Fibroblast of peridontal ligament (primary cell): ENCODE results near the gene CAMSAP1.
A peak's percentile ranks its signal among the peaks of the same experiment; 100 is the strongest.
"Not testable (repeated sequence)": the region's sequence is repeated elsewhere in the genome, so short reads cannot be mapped to it uniquely, and the experiment has no call there.

Experiments
- DNase-seq: peaks from one replicate; pipeline ENCODE4 v3.0.0-alpha.2; 2010; ENCODE audit errors: extremely low read depth

Gene CAMSAP1, protein sequence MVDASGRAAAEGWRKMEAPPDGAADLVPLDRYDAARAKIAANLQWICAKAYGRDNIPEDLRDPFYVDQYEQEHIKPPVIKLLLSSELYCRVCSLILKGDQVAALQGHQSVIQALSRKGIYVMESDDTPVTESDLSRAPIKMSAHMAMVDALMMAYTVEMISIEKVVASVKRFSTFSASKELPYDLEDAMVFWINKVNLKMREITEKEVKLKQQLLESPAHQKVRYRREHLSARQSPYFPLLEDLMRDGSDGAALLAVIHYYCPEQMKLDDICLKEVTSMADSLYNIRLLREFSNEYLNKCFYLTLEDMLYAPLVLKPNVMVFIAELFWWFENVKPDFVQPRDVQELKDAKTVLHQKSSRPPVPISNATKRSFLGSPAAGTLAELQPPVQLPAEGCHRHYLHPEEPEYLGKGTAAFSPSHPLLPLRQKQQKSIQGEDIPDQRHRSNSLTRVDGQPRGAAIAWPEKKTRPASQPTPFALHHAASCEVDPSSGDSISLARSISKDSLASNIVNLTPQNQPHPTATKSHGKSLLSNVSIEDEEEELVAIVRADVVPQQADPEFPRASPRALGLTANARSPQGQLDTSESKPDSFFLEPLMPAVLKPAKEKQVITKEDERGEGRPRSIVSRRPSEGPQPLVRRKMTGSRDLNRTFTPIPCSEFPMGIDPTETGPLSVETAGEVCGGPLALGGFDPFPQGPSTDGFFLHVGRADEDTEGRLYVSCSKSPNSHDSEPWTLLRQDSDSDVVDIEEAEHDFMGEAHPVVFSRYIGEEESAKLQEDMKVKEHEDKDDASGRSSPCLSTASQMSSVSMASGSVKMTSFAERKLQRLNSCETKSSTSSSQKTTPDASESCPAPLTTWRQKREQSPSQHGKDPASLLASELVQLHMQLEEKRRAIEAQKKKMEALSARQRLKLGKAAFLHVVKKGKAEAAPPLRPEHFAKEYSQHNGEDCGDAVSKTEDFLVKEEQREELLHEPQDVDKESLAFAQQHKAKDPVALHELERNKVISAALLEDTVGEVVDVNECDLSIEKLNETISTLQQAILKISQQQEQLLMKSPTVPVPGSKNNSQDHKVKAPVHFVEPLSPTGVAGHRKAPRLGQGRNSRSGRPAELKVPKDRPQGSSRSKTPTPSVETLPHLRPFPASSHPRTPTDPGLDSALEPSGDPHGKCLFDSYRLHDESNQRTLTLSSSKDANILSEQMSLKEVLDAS (N-terminal part only)

DNA sequence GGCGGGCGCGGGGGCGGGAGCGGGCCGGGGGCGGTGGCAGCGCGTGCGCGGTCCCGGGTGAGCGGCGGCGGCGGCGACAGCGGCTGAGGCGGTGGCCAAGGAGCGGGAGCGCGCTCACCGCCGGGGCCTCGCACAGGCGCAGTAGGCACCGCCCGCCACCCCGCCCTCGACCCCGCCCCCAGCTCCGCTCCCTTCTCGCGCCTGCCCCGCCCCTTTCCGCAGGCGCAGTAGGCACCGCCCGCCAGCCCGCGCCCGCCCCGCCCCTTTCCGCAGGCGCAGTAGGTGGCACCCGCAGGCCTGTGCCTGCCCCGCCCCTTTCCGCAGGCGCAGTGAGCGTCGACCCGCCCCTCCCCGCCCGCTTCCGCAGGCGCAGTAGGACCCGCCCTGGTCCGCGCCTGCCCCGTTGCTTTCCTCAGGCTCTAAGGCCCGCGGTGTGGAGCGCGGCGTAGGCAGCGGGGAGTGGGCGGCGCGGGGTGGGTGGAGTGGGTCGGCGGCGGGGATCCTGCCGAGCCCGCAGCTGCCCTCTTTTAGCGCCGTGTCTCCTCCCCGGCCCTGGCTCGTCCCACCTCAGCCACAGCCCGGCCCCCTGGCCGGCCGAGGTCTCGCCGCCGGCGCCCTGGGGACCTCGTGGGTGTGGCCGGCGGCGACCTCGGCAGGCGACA, at the start of gene CAMSAP1:
CAMSAP1 (minus strand) TSS at position 116 of the 662 bp plus-strand sequence. CDS start 387 bp downstream, outside the sequence.
- DNase-seq: peak; percentile 85

DNA sequence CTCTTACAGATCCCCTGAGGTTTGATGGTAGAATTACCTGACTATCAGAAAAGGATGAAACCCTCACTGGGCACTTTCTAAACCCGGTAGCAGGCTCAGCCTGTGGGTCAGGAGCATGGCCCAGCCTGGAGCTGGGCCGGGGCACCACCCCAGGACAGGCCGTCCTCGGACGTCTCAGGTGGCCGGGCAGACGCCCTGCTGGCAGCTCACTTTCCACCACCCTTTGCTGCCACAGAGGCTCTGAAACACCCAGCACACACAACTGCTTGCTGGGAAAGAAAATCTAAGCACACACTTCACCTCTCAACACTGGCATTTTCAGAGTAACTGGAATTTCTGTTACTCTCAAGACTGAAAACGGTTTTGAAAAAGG, 49.4 kb upstream of the CAMSAP1 start:
- DNase-seq: no peak

DNA sequence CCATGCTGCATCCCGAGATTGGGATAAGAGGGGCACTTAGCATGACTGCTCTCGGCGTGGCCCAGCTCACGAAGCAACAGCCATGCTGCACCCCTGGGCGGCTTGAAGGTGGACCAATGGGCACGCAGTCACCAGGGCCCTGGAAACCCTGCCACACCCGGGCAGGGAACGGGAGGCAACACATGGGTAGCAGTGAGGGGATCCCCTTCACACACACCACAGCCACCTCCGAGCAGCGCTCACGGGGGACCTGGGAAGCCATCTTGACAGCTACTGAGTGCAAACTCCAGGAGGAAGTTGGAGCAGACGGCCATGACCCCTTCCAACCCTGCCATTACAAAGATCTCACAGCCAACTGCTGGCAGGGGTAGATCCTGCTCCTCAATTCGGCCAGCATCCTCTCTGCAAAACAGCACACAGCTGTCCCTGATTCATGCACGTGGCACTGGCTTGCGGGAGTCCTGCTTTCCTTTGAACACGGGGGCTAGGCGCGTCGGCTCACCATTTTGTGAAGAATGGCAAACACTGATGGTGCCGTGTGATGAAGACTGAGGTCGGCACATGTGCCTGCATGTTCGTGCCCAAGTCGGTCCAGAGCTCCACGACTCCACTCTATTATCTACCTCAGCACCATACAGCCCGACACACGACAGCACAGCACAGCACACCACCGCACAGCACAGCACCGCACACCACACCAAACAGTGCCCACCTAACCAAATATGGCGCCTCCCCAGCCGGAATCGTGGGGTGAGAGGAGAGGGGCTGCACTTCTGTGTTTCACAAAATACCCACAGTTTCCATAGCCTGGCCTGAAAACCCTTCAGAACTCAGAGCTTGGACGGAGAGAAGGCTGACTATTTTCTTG, 48.8 kb upstream of the CAMSAP1 start:
- no peak for DNase-seq

DNA sequence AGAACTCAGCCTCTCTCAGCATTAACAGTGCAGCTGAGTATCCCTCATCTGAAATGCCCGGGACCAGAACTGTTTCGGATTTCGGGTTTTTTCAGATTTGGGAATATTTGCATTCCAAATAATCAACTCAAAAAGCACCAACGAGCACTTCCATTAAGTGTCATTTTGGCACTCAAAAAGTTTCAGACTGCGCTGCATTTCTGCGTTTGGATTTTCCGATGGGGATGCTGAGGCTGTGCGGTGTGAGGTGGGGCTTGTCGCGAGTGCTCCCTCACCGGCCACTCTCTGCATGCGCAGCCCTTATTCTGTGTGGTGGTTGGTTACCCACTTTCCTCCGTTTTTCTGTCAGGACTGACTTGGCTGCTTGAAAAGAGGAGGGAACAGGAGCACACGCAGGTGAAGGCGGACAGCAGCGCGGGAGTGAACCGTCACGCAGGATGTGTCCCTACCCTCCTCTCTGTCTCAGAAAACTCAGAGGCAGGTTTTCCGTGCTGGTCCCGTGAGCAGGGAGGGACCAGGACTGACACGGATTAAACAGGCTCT, 45.4 kb upstream of the CAMSAP1 start:
- DNase-seq: no peak

DNA sequence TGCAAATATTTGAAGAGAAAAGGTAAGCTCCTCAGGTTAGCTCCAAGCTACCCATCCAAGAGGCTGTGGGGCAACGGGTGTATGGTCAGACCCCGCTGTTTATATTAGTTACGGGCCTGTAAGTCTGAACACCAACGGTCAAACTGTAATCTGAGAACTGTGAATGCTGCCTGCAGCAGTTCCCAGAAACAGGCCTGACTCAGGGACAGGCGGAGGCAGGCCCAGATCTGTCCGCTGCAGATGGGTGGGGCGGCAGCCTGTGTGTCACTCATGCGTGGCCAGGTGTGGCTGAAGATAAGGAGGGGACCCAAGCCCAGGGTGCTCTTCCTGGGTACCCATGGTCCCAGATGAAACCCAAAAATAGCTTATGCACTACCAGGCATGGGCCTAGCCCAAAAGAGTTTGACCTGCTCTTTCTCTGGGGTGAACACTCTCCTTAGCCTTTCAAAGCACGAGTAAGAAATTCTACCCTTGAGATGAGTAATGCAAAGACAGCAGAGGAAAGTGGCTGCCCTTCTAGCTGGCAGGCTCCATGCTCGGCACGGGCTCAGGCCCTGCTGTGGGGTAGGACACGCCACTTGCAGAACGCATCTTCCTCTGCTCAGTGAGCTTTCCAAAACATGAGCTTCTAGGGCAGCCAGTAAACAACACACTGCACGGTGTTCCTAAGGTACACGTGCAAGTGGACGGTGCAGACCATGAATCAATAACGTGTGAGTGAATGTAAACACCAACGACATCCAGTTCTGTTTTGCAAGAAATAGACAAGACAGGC, 44.7 kb upstream of the CAMSAP1 start:
- no peak for DNase-seq

DNA sequence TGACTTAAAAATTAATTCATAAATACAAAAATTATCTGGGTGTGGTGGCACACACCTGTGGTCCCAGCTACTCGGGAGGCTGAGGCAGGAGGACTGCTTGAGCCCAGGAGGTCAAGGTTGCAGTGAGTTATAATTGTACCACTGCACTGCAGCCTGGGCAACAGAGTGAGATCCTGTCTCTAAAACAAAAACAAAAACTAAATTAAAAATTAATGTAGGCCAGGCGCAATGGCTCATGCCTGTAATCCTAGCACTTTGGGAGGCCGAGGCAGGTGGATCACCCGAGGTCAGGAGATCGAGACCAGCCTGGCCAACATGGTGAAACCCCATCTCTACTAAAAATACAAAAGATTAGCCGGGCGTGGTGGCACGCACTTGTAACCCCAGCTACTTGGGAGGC, 44.0 kb upstream of the CAMSAP1 start:
- not testable (repeated sequence) for DNase-seq

DNA sequence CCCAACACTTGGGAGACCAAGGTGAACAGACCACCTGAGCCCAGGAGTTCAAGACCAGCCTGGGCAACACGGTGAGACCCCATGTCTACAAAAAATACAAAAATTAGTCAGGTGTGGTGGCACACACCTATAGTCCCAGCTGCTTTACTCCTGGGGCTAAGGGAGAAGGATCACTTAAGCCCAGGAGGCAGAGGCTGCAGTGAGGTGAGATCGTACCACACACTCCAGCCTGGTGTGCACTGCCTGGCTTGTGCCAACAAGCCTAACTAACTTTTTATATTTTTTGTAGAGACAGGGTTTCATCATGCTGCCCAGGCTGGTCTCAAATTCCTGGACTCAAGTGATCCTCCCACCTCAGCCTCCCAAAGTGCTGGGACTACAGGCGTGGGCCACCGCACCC, 43.5 kb upstream of the CAMSAP1 start:
- DNase-seq: not testable (repeated sequence)

DNA sequence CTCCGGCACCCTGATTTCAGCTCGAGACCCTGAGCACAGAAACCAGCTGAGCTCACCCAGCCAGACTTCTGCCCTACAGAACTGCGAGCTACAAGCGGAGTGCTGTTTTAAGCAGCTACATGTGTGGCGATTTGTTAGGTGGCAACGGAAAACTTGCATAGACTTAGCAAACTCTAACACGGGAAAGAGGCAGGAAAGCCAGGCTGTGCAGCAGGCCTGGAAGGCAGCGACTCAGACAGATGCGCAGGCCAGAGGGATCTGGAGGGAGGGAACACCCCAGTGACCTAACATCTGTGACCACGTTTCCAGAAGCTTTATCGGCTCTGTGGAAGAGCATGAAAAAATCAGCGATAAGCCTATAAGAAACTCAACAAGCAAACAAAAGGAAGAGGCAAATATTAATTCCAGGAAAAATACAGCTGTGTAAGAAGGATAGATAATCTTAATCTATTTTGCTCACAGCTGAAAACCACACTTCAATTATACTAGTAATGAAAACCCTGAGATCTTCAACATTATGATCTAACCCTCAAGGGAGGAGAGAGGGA, 42.9 kb upstream of the CAMSAP1 start:
- no peak for DNase-seq

DNA sequence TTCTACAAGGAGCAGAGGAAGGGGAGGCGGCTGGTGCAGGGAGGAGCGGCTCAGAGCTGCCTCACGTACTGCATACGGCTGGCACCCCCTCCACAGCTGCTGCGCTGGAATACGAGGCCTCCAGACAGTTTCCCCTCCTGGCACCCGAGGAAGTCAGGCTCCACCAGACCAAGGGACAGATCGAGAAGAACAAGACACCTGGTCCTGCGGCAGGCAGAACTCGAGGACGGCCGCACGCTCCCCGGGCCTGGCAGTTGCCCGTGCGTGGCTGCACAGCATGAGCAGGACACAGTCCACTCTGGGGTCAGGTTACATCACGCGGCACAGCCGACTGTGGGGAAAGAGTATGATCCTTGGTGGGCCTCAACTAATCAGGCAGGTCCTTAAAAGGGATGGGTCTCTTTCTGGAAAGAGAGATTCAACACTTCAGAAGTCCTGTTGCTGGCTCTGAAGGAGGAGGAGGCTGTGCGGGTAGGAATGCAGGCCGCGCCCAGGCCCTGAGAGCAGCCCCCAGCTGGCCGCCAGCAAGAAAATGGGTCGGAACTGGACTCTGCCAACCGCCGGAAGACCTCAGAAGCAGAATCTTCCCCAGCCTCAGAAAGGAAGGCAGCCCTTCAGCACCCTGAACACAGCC, 42.3 kb upstream of the CAMSAP1 start:
- DNase-seq: no peak

DNA sequence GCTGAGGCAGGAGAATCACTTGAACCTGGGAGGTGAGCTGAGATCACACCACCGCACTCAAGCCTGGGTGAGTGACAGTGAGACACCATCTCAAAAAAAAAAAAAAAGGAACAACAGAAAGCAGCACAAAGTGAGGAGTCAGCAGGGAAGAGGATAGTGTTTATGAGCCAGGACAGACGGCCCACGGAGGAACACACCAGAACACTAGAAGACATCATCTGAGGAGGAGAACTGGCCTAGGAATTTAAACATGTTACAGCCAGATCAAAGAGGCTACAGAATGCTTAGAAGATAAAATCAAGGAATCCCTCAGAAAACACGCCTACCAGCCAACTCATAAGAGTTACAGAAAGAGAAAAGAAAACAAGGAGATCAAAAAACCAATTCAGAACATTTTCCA, 41.6 kb upstream of the CAMSAP1 start:
- DNase-seq: no peak

DNA sequence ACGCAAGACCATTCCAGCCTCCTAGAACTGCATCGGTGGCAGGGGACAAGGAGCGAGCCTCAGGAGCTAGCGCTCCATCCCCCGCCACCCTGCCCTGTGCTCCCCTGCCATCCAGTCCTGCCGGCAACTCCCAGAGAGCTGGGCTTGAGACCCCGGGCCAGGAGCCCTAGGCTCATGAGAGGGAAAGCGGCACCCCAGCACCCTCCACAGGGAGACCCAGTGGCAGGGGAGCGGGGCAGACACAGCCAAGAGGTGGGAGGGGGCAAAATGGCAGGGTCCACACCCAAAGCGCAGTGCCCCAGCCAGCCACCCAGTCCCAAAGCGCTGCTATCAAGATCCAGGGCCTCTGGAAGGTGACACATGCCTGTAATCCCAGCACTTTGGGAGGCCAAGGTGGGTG, 41.1 kb upstream of the CAMSAP1 start:
- DNase-seq: no peak

DNA sequence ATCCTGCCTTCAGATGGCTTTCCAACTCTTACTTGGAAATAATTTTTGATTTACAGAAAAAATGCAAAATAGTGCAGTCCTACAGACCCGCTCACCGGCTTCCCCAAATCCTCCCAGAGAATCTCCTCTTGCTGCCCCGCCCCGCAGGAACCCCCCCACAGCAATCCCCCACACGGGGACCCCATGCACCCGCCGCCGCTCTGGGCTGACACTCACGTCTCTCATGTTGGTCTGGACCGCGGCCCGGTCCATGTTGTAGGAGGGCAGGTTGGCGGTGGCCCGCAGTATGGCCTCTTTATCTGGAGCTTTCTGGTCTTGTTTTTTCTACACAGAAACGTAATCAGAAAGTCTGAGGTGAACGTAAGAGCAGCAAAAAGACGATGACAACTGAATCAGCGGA, 40.2 kb upstream of the CAMSAP1 start:
- DNase-seq: no peak

DNA sequence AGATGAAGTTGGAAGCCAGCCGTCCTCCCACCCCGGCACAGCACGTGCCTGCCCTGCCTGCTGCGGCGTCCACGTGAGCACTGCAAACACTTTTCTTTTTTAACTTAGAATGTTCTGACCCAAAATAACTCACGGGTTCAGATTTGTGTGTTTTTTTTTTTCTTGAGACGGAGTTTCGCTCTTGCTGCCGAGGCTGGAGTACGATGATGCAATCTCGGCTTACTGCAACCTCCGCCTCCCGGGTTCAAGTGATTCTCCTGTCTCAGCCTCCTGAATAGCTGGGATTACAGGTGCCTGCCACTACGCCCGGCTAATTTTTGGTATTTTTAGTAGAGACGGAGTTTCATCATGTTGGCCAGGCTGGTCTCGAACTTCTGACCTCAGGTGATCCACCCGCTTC, 39.8 kb upstream of the CAMSAP1 start:
- not testable (repeated sequence) for DNase-seq

DNA sequence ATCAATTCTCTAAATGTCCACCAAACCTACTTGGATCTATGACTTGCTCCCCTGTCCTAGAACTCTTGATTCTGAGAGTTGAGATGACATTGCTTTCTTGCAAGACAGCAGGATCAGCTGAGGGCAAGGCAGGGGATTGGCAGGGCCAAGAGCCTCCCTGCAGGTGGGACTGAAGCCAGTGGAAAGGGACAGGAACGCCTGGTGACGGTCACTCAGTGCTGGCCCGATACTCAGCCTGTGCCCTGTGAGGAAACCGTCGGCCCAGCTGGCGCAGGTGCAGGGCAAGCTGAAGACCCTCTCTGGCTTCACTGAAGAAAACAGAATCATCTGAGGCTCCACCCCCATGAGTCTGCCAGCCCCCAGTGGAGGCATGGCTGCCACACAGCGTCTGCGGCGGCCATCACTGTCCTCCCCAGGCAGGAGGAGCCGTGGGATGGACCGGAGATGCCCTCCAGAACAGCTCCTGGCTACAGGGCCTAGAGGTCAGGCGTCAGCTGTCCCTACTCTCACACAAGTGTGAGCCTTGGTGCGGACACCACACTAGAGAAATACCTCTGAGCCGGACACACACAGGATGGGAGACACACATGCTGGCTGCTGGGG, 39.1 kb upstream of the CAMSAP1 start:
- no peak for DNase-seq

DNA sequence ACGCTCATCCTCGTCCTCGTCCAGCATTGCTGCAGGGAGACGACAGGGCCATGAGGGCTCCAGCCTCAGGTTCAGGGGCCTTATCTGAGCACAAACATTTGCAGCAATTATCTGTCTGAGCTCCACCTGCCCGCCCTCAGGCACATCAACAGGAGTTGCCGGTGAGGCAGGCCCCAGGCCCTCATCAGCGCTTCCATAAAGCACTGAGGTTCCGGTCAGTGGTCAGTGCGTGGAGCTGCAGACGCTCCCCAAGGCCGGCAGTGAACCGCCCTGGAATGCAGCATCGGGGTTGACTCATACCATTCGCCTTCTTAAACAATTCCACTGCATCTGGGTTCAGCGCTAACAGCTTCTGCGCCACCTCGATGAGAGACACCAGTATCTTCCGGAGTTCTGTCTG, 38.6 kb upstream of the CAMSAP1 start:
- no peak for DNase-seq

DNA sequence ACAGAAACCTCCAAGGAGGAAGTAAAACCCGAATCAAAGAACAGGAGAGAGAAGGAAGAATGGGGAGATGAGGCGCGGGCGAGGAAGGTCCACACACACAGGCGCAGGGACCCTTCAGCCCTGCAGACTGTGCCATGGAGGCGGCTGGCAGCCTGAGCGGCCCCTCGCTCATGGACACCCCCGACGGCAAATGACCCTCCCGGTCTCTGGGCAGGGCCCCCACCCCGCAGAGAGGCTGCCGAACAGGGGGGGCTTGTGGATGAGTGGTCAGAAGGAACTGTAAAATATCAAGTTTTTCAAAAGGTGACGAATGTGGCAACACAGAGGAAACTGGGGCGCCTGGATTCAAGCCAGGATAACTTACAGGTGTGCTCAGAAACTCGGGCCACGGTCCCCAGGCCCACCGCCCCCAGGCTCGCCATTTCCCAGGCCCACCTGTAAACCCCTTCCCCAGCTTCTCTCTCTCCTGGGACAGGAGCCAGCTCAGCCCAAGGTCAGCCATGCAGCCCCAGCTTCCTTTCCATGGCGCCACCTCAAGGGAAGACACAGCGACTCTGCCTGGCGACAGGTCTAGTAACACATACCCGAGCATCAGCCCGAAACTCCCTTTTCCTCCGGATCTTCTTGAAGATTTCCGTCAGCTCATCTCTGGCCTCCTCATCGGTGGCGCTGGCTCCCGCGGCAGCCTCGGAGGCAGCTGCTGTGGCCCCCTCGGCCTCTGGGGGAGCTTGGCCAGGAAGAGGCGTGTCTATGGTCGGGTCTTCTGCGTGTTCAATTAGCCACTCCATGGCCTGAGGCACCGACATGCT, 37.3 kb upstream of the CAMSAP1 start:
- DNase-seq: no peak

DNA sequence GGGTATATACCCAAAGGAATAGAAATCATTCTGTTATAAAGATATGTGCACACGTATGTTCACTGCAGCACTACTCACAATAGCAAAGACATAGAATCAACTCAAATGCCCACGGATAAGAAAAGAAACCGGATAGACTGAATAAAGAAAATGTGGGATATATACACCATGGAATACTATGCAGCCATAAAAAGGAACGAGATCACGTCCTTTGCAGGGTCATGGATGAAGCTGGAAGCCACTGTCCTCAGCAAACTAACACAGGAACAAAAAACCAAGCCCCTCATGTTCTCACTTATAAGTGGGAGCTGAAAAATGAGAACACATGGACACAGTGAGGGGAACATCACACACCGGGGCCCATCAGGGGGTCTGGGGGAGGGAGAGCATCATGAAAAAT, 36.3 kb upstream of the CAMSAP1 start:
- DNase-seq: not testable (repeated sequence)
